ENCODE results near the gene GPR12. TPM values are rescaled to one million over a fixed set of nuclear protein-coding genes. Genes with fewer than 3 reads are reported as not detected.

Gene GPR12
- total RNA-seq, 2 experiments from 2014 or later: not detected

DNA sequence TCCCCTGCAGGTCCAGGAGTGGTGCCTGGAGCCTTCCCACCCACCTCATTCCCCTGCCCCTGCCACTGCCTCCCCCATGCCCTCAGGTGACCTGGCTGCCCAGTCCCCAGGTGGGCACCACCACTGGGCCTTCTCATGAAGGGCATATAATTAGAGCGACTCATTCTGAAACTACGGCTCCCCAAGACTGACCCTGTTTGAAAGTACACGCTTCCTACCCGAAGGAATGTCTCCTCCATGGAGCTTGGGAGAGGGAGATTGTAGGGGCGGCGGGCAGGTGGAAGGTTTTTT is 52.6 kb downstream of the GPR12 start:
- POLR2A ChIA-PET: interaction anchor here (0.7 kb wide), 1 partner anchor 214 kb away, joined by 3 read pairs; no protein-coding TSS in a partner anchor
- H3K9me2 ChIP-seq (ENCODE audit: insufficient read depth, low read length): no peaks in the 10 kb centered on the region
- no peak for TF ChIP-seq EZH2phosphoT487 (IDR thresholded peaks at IDR 0.05; ENCODE audit: borderline replicate concordance, low read depth, low read length)
- TF ChIP-seq, protein P1, sequence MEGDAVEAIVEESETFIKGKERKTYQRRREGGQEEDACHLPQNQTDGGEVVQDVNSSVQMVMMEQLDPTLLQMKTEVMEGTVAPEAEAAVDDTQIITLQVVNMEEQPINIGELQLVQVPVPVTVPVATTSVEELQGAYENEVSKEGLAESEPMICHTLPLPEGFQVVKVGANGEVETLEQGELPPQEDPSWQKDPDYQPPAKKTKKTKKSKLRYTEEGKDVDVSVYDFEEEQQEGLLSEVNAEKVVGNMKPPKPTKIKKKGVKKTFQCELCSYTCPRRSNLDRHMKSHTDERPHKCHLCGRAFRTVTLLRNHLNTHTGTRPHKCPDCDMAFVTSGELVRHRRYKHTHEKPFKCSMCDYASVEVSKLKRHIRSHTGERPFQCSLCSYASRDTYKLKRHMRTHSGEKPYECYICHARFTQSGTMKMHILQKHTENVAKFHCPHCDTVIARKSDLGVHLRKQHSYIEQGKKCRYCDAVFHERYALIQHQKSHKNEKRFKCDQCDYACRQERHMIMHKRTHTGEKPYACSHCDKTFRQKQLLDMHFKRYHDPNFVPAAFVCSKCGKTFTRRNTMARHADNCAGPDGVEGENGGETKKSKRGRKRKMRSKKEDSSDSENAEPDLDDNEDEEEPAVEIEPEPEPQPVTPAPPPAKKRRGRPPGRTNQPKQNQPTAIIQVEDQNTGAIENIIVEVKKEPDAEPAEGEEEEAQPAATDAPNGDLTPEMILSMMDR (conservative IDR thresholded peaks at IDR 0.05; ENCODE audit: low read length): 0 out of 2 replicates have a peak, but pooled peaks have one; percentile 22
- no peaks in the 10 kb centered on the region for H4K20me1 ChIP-seq (ENCODE audit: insufficient read depth, low read length)
- no peaks in the 10 kb centered on the region for H3K4me1 ChIP-seq (ENCODE audit: insufficient read depth, low read length, poor library complexity, severe bottlenecking)
- BruUV-seq (replicated peaks): no TSS peak
- no peak for DNase-seq (ENCODE audit: low spot score)
- no peak overlapping the region for H2AFZ ChIP-seq (ENCODE audit: low read length)
- no peak overlapping the region for H3K4me2 ChIP-seq (ENCODE audit: low read length)
- no peaks in the 10 kb centered on the region for H3K79me2 ChIP-seq (ENCODE audit: insufficient read depth, low read depth, low read length)
- H3K36me3 ChIP-seq (ENCODE audit: insufficient read depth, low read length): no peaks in the 10 kb centered on the region
- H3K9me3 ChIP-seq (ENCODE audit: low read length): no peaks in the 10 kb centered on the region
- CTCF ChIA-PET (ENCODE audit: unreplicated experiment): no interaction called here
- no peak overlapping the region for H3K4me3 ChIP-seq (ENCODE audit: low read depth, low read length, poor library complexity, severe bottlenecking)
- H3K27ac ChIP-seq (ENCODE audit: low read depth, low read length, poor library complexity, severe bottlenecking): no peak overlapping the region
- intact Hi-C loops (cut with micrococcal nuclease; ENCODE audit: unreplicated experiment): no loop called here

- H3K36me3 ChIP-seq (ENCODE audit: insufficient read depth, low read length): no peaks in the 10 kb centered on the region
- TF ChIP-seq, protein P1 (conservative IDR thresholded peaks at IDR 0.05; ENCODE audit: low read length): peak; percentile 75
- no peak for TF ChIP-seq EZH2phosphoT487 (IDR thresholded peaks at IDR 0.05; ENCODE audit: borderline replicate concordance, low read depth, low read length)
- peak; percentile 65 for DNase-seq (ENCODE audit: low spot score)
- no peak overlapping the region for H3K4me2 ChIP-seq (ENCODE audit: low read length)
- H3K79me2 ChIP-seq (ENCODE audit: insufficient read depth, low read depth, low read length): no peaks in the 10 kb centered on the region
- H2AFZ ChIP-seq (ENCODE audit: low read length): no peak overlapping the region
- H3K9me2 ChIP-seq (ENCODE audit: insufficient read depth, low read length): no peaks in the 10 kb centered on the region
- no peaks in the 10 kb centered on the region for H3K9me3 ChIP-seq (ENCODE audit: low read length)
- ChIA-PET POLR2A (no interaction called here), CTCF (ENCODE audit: unreplicated experiment) (interaction anchor here (1.2 kb wide), 2 partner anchors 16 to 164 kb away, joined by 3 read pairs; no protein-coding TSS in a partner anchor)
- BruUV-seq (replicated peaks): no TSS peak
- H4K20me1 ChIP-seq (ENCODE audit: insufficient read depth, low read length): no peaks in the 10 kb centered on the region
- no peaks in the 10 kb centered on the region for H3K4me1 ChIP-seq (ENCODE audit: insufficient read depth, low read length, poor library complexity, severe bottlenecking)
- H3K27ac ChIP-seq (ENCODE audit: low read depth, low read length, poor library complexity, severe bottlenecking): no peak overlapping the region
- intact Hi-C loops (cut with micrococcal nuclease; ENCODE audit: unreplicated experiment): loop anchor here (1.0 to 2.0 kb wide), 2 partner anchors 165 to 223 kb away; no protein-coding TSS in a partner anchor
- H3K4me3 ChIP-seq (ENCODE audit: low read depth, low read length, poor library complexity, severe bottlenecking): no peak overlapping the region
Observed at GRCh38 chr13:26707122-26708006, 53.2 kb downstream of the GPR12 start.

GRCh38 chr13:26706381-26706780 is 54.2 kb downstream of the GPR12 start:
- no peaks in the 10 kb centered on the region for H4K20me1 ChIP-seq (ENCODE audit: insufficient read depth, low read length)
- H3K36me3 ChIP-seq (ENCODE audit: insufficient read depth, low read length): no peaks in the 10 kb centered on the region
- no peaks in the 10 kb centered on the region for H3K79me2 ChIP-seq (ENCODE audit: insufficient read depth, low read depth, low read length)
- no peak for DNase-seq (ENCODE audit: low spot score)
- ChIA-PET CTCF (ENCODE audit: unreplicated experiment) (interaction anchor here (1.2 kb wide), 2 partner anchors 15 to 165 kb away, joined by 3 read pairs; no protein-coding TSS in a partner anchor), POLR2A (no interaction called here)
- H3K4me2 ChIP-seq (ENCODE audit: low read length): no peak overlapping the region
- H3K9me2 ChIP-seq (ENCODE audit: insufficient read depth, low read length): no peaks in the 10 kb centered on the region
- no peak overlapping the region for H3K27ac ChIP-seq (ENCODE audit: low read depth, low read length, poor library complexity, severe bottlenecking)
- BruUV-seq (replicated peaks): no TSS peak
- TF ChIP-seq, protein P1 (conservative IDR thresholded peaks at IDR 0.05; ENCODE audit: low read length): 0 out of 2 replicates have a peak, but pooled peaks have one; percentile 29
- TF ChIP-seq EZH2phosphoT487 (IDR thresholded peaks at IDR 0.05; ENCODE audit: borderline replicate concordance, low read depth, low read length): no peak
- H3K4me1 ChIP-seq (ENCODE audit: insufficient read depth, low read length, poor library complexity, severe bottlenecking): no peaks in the 10 kb centered on the region
- H3K4me3 ChIP-seq (ENCODE audit: low read depth, low read length, poor library complexity, severe bottlenecking): no peak overlapping the region
- H2AFZ ChIP-seq (ENCODE audit: low read length): no peak overlapping the region
- no peaks in the 10 kb centered on the region for H3K9me3 ChIP-seq (ENCODE audit: low read length)
- intact Hi-C loops (cut with micrococcal nuclease; ENCODE audit: unreplicated experiment): loop anchor here (2.0 kb wide), 1 partner anchor 166 kb away; no protein-coding TSS in a partner anchor
